NCI-H510A (cell line): Measurements from ENCODE around the gene GUCA2A.
"Not testable (repeated sequence)": the region's sequence is repeated elsewhere in the genome, so short reads cannot be mapped to it uniquely, and the experiment has no call there.

Experiments used
- DNase-seq: peaks from one replicate; lab custom pipeline; 2025; lab: John Stamatoyannopoulos, UW

The GUCA2A gene, protein sequence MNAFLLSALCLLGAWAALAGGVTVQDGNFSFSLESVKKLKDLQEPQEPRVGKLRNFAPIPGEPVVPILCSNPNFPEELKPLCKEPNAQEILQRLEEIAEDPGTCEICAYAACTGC

DNA sequence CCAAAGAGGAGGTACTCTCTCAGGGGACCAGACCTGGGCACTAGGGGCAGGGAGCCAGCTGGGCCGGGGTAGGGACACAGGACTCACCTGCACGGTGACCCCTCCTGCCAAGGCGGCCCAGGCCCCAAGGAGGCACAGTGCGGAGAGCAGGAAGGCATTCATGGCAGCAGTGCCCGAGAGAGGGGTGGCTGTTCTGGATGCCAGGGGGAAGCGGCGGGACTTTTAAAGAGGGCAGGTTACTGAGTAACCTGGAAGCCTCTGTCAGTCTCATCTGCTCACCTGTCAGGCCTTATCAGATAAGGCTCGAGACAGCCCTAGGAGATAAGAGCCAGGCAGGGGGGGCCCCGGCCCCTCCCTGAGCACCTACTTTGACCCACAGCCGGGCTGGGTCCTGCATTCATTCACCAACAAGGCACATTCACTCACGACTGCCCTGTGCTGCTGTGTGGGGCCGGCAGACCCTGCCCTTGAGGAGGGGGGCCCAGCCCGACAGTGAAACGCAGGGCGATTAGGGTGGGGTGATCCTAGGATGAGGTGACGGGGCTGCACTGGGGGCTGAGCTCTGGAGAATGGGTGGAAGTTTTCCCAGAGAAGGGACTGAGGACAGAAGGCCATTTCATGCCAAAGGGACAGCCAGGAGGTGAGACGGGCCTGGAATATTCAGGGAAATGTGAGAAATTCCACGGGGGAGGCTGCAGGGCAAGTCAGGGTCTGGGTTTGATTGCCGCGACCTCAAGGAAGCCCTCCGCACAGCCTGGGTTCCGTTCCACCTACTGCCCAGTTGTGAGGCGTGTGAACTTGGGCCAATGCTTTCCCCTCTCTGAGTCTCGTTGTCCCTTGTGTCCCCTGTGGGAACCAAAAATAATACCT lies at the start of gene GUCA2A:
Gene GUCA2A (minus strand): TSS at position 195 of the 870 bp plus-strand sequence. CDS start 33 bp downstream, at position 162.
- no peak for DNase-seq

DNA sequence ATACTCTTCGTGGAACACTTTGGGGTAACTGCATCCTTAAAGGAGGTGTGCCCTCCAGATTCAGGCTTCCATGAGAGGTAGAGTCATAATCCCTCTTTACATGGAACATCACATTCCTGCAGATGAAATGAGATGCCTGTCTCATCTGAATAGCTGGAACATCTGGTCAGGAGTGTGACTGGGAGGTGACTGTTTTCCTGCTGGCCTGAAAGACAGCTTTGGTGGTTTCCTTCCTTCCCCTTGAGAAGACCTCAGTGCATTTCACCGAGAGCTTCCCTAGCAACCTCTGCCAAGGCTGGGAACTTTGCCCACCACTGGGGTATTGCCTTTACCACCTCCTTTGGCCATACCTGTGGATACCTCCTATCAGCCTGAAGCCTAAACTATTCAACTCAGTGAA lies 46.7 kb upstream of the GUCA2A start:
- no peak for DNase-seq

DNA sequence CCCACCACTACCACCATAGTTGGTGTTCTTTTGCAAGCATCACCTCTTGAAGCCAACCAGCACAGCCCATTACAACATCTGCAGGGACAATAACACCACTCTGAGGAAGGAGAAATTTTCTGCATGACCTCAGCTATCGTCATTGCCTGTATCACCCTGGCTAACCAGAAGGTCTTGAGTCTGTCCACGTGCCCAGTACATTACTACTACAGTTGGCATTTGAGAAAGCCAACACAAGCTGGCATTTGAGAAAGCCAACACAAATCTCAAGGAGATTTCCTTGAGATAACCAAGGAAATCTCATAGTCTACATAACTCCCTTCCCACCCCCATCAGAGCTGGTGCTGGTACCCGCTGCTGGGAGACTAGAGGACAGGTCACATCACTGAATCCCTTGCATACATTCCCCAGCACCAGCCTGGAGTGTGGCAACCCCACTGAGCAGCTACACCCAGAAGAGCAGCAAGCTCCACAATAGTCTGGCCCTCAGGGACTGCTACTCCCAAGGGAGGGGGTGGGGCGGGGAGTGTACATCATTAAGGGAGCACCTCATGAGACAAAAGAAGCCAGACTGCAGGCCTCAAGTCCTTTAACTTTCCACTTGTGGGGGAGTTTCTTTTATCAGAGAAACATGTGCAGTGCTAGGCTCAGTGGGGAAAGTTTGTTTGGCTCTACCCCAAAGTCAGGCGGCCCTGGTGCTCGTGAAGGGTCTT lies 46.0 kb upstream of the GUCA2A start:
- DNase-seq: no peak

DNA sequence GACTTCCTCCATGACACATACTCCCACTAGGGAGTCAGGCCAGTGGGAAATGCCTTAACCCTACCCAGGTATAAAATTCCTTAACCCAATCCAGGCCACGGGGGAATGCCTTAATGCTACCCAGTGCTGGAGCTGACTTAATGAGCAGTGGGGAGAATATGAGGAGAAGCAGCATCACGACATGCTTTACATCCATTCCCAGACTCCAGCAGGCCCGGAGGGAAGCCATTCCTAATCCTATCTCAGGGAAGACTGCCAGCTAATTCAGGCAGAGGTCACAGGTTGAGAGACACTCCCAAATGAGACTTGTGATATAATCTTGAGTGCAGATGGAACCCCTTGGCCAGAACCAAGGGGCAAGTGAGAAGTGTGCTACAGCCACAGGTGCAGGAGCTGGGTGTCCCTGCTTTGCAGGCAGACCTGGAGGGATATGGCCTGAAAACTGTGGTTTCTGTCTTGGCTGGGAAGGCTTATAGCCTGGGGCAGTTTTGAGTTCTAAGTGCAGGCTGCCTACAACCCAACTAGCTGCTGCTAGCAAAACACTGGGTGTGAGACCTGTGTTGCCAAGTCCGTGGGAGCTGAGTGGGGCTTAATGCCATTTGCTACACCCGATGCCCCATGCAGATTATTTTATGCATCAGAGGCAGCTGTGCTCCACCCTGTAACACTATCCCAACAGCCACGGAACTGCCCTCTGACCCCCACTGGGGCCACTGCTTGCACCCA lies 45.1 kb upstream of the GUCA2A start:
- DNase-seq: no peak

DNA sequence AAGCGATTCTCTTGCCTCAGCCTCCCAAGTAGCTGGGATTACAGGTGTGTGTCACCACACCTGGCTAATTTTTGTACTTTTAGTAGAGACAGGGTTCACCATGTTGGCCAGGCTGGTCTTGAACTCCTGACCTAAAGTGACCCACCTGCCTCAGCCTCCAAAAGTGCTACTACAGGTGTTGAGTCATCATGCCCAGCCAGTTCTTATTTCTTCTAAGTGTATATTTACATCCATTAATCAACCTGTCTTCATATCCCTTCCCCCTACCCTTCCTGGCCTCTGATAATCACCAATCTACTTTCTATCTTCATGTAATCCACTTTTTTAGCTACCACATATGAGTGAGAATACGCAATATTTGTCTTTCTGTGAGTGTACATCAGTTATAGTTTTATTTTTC lies 42.4 kb upstream of the GUCA2A start:
- not testable (repeated sequence) for DNase-seq

DNA sequence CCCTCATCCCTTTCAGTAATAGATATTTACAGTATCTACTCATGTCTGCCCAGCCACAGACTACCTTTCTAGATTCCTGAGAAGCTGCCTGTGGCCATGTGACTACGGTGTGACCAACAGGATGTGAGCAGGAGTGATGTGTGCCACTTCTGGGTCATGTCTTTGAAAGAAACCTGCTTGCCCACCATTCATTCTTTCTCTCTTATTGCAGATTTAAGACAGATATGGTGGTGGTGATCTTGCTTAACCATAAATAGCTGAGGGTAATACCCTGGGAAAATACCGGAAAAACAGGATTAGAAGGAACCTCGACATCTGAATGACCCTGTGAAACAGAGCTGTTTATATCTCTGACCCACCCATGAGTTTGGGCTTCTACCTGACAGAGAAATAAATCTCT lies 41.6 kb upstream of the GUCA2A start:
- no peak for DNase-seq

DNA sequence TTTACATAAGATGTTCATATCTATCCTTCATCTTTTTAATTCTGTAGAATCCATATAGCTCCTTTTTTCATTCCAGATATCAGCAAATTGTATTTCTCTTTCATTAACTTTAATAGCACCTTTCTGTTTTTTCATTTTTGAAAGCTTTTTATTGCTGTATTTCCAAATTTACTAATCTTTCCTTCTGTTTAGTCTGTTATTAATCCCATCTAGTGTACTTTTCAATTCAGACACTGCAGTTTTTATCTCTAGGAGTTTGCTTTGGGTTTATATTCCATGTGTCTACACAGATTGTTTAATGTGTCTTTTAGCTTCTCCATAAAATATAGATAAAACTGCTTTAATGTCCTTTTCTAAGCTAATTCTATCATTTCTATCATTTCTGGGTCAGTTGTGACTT lies 37.4 kb upstream of the GUCA2A start:
- DNase-seq: no peak

DNA sequence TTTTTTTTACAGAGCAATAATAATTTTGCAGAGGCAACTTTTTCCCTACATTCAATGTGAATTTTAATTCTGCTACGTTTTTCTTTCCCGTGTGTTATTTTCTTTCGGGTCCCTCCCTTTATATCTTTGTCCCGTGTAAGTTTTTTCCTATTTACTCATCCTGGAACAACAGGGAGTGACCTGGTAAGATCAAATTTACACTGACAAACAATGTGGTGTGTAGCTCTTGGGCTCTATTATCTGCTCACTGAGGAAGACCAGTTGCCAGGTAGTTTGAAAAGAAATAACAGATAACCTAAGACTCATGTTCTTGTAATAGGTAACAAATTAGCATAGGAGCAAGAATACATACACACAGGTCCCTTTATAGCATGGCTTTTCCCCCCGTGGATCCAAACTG lies 33.7 kb upstream of the GUCA2A start:
- DNase-seq: no peak

DNA sequence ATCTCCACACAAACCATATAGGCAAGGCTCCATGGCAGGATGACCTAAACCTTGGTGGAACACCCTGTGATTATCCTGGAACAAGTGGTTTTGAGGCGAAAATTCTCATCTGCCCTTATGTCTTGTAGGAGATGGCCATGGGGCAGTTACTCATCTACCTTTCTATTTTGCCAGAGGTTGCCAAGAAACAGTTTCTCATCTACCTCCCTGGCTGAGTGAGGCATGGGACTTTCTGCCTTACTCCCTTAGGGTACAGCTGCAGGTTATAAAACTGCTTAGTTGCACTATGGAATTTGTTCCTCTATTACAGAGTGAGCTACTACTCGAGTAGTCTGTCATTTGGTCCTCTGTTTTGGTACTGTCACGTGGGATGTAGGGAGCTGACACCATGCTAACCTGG lies 31.3 kb upstream of the GUCA2A start:
- DNase-seq: no peak

DNA sequence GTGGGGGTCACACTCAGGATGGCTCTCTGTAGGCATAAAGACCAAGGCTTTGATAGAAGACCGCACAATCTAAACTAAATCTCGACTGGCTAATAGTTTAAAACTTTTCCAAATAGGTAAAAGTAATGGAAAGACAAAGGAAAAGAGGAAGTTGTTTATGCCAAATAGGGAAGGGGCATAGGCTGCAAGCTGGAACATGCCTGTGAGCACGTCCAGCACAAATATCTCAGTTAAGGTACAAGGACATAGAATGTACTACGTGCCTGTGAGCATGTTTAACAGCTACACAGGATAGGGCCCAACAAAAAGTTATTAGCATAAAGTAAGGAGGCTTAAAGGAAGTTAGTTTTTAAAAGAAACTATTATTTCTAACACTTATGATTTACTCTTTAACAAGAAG lies 27.6 kb upstream of the GUCA2A start:
- no peak for DNase-seq

DNA sequence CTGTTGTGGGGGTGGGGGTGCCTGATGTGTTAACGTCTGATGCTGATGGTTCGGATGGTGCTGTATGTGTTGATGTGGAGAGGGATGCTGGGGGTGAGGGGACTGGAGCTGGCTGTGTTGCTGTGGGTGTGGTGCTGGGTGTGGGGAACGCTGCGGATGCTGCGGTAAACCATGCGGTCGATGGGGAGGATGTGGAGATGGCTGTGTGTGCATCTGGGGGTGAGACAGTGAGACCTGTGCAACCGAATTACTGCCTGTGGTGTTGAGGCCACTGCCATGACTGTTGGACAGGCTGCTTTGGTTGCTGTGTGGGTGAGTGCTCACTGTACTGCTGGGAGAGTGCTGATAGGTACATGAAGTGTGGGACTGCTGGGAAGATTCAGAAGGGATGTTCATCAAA lies 26.8 kb upstream of the GUCA2A start:
- no peak for DNase-seq

DNA sequence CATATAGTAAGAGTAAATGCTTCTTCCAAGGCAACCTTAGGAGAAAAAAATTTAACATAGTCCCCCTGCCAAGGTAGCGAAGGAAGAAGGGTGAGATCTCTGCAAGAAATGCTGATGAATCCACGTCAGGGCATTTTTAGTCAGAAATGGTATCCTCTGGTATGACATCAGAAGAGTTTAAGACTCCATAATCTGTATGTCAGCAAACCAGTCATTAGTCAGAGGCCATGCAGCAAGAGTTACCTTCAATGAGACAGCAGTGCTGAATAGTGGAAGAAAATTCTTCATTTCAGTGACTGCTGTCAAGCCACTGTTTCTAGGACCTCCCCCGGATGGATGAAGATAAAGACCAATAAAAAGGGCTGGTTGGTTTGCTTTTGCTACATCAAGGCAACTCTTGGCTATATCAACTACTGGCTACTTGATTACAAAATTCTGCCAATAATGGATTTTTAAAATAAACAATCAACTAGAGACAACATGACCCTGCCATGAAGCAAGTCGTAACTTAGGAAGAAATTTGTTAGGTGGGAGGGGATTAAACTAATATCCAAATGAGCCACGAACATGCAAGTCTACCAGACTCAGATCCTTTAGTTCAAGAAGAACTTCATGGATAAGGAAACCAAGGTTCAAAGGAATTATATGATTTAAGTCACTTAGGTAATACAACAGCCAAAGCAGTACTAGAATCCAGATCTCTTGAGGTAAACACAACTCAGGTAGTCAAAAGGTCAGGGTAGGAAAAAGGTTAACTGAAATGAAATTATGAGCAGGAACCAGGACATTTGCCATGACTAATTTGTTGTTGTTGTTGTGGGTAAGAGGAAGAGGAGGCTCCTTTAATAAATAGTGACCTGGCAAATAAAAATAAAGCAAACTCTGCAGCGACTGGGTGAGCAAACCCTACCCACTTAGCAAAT lies 25.6 kb upstream of the GUCA2A start:
- DNase-seq: no peak

DNA sequence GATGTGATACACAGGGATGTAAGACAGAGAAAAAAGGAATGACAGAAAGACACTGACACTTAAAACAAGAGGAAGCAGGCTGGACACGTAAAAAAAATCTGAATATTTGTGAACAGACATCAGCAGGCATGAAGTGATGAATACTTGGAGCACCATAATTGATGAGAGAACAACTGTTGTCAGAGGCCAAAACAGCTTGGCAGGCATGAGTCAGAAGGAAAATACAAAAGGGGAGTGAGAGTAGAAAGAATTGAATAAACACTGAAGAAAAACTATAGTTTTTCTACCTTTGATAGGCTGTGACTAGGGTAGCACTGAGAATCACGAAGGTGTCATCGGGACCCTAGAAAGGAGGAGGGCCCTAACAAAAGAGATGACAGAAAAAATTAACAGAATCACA lies 21.6 kb upstream of the GUCA2A start:
- DNase-seq: no peak

DNA sequence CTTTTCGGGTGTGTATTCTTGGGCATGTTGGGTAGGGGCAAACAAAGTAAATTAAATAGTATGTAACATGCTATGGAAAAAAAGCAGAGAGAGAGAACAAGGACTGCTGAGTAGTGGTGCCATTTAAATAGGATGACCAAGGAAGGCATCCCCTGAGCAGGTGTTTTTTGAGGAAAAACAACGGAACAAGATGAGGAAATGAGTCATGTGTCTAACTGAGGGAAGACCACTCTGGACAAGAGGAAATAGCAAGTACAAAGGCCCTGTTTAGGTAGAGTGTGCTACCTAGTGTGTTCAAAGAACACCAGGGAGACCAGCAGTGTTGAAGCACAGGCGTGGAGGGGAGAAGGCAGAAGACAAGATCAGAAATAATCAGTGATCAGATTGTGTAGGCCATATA lies 20.1 kb upstream of the GUCA2A start:
- no peak for DNase-seq

DNA sequence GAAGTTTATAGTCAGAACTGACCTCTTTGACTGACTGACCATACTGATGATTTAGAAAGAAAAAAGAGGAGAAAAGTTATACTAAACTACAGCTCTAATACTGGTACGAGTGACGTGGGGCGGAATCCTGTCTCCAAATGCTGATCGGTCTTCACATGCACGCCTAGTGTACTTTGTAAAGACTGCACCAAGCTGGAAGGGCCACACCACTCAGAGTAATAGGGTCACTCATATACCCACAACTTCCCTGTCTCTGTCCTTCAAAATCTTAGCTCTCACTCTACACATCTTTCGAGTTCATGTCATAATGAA lies 19.4 kb upstream of the GUCA2A start:
- no peak for DNase-seq

DNA sequence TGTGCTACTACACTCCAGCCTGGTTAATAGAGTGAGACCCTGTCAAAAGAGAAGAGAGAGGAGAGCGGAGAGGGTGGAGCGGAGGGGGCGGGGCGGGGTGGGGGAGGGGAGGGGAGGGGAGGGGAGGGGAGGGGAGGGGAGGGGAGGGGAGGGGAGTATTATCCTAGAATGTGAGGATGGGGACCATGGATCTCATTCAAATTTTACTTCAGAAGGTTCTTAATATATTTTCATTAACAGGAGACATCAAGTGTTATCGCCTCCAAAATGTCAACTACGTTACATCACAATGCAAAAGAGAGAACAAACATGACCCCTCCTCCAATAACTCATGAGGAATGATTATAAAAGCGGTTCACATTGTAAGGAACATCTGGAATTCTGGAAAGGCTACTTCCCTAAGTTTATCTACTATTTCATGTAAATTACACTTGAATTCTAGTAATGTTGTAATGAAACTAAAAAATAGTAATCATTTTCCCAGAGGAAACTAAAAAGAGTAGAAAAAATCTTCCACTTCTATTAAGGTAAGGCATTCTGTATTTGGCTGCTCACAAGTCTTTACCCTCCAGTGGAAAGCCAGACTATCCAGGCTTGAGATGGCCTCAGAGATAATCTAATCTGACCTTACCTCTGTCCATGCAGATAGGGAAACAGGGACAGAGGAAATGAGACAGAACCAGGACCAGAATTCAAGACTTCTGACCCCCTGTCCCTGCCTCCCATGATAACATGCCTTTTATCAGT lies 18.8 kb upstream of the GUCA2A start:
- DNase-seq: no peak

DNA sequence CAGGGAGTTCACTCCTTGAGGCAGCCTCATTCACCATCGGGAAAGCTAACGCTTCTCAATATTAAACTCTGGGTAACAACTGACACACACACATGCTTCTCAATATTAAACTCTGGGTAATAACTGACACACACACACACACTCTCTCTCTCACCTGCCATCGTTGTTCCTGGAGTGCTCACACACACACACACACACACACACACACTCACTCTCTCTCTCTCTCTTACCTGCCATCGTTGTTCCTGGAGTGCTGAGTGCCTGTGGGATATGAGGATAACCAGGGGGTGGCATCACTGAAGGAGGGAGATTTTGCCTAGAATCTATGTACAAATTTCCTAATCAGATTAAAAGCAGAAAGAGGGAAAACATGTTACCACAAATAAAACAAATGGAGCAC lies 17.1 kb upstream of the GUCA2A start:
- DNase-seq: no peak

DNA sequence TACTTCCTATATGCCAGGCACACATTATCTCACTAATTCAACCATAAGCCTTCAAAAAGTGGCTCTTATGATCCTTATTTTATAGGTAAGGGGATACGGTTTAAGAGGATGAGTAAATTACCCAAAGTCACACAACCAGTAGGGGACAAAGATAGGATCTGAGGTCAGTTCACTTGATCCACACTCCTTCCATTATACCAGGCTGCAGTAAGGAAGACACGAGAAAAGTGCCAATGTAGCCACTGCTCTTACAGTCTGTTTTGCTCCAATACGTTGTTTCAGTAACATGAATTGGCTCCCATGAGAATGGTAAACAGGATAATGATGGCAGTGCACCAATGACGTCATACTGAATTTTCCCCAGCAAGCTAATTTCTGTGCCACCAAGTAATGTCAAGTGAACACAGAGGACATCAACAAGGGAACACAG lies 15.4 kb upstream of the GUCA2A start:
- no peak for DNase-seq

DNA sequence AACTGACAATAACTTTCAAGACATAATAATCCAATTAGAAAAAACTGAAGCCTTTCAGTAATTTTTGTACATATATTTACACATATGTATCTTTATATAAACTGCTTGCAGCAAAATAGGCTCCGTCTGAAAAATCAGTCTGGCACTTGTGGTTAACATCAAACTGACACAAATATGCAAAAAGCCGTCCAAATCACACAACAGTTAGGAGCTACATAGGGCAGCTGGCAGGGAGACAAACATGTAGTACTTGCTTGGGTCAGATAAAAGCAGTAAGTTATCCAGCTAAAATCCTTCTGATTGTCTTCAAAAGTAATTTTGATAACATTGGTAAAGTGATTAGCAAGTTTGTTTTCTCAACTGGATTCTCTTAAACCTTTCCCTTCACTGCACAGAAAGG lies 14.7 kb upstream of the GUCA2A start:
- no peak for DNase-seq

DNA sequence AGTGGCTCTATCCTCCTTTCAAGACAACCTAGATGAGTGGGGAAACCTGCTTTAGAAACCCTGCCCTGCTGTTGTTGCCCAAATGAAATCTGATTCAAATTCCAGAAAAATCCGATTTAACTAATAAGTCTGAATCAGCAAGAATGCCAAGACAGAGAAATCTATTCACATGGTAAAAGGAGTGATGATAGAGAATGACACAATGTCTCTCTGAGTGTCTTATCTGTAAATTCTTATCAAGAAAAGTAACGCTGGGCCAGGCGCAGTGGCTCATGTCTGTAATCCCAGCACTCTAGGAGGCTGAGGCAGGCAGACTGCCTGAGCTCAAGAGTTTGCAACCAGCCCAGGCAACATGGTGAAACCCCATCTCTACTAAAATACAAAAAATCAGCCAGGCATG lies 13.7 kb upstream of the GUCA2A start:
- DNase-seq: no peak

DNA sequence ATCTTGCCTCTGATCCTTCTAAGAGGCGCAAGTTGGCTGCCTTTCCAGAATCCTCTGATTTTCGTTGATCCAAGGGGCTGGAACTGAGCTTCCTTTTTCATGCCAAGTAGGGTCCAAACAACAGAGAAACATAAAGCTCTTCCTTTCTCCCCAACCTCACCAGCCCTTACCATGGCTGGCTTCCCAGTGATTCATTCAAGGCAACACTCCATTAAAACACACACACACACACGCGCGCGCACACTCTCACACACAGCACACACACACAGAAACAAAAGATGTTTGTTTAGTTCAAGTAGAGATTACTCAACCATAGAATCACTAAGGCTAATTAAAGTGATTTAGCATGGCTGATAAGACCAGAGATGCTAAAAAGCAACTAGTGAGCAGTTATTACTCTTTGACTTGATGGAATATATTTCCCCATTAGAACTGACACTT lies 13.0 kb upstream of the GUCA2A start:
- DNase-seq: no peak
